Psoas muscle (tissue), 8 donors: Measurements from ENCODE around the gene HPCAL1. TPM values are rescaled to one million over a fixed set of nuclear protein-coding genes. Genes with fewer than 3 reads are reported as not detected.

Experiments used
- ATAC-seq, 4 donors: fragments of 200-7000 bp; cut with Tn5 transposase; one replicate each; pipeline ENCODE4 v1.9.1; 2020; ENCODE audit warnings: moderate library complexity in 3 of 4, mild to moderate bottlenecking in 2 of 4
- DNase-seq, 2 donors: peaks; one replicate each; pipeline ENCODE4 v3.0.0-alpha.2; 2020
- H3K27ac ChIP-seq: fragments of 200-600 bp; one replicate; pipeline ENCODE4 v1.8.0; 2022
- H3K27me3 ChIP-seq, 3 donors: fragments of 200-600 bp in 1 of 3; one replicate each; pipeline versions ENCODE4 v1.6.1 to v1.8.0; 2013 to 2022; ENCODE audit warnings: low read length in 2 of 3, mild to moderate bottlenecking in 2 of 3, moderate library complexity in 1 of 3; ENCODE audit not compliant: insufficient read depth in 3 of 3
- H3K36me3 ChIP-seq, 2 donors: fragments of 200-600 bp in 1 of 2; one replicate each; pipeline versions ENCODE4 v1.6.1 to v1.8.0; 2013 to 2022; ENCODE audit warnings: low read depth in 1 of 2, mild to moderate bottlenecking in 1 of 2, moderate library complexity in 1 of 2; ENCODE audit not compliant: insufficient read depth in 1 of 2
- H3K4me1 ChIP-seq: fragments of 200-600 bp; one replicate; pipeline ENCODE4 v1.8.0; 2022
- H3K4me3 ChIP-seq: fragments of 200-600 bp; one replicate; pipeline ENCODE4 v1.8.0; 2022; ENCODE audit warnings: mild to moderate bottlenecking
- H3K9me3 ChIP-seq: fragments of 200-600 bp; one replicate; pipeline ENCODE4 v1.8.0; 2022
- CTCF ChIP-seq: fragments of 200-600 bp; IDR thresholded peaks from one replicate; pipeline ENCODE4 v1.8.0; 2022; ENCODE audit warnings: antibody characterized with exemption
- WGBS, 3 donors: extraction: QIAGEN DNeasy Blood & Tissue Kit; methylation state at CpG; one replicate each; pipeline versions ENCODE4 v1.1.6 to v1.1.7; 2013; 5-methylcytosine and 5-hydroxymethylcytosine counted together
- intact Hi-C, 2 donors: fragments of 100-400 bp; cut with DNase I; formaldehyde crosslinking; loops; one replicate each; pipeline versions ENCODE4 v1.11.0 to v1.14.2; 2022
- polyA plus RNA-seq, 3 donors: library from polyadenylated mRNA; stranded (reverse); fragments of 200-250 nt; gene quantifications; one replicate each; pipeline ENCODE4 v1.2.3, GENCODE V29; 2013
- total RNA-seq, 4 donors: library from RNA; stranded (reverse); fragmentation: NEBNext Ultra II Directional in 2 of 4; extraction: Animal tissue kit (Norgen Biotek cat#: 25700) in 2 of 4; gene quantifications; one replicate each; pipeline versions ENCODE4 v1.2.1 to v1.2.4, GENCODE V29; 2021 to 2023
- donor health status: healthy with polysubstance abuse.
- donor health status: DM: no; HTN: no; CAD: no; lungs with moderate emphysema.
- donor health status: Bipolar disorder and iron deficiency.
- donor health status: healthy.
- donor health status: DM: yes; HTN: yes; CAD: no.
- donor health status: DM: no; HTN: no; CAD: no.
- donor health status: DM: no; HTN: no; CAD: no.
- donor health status: DM: yes; HTN: yes; CAD: no.

Gene HPCAL1
- total and polyA plus RNA-seq, 7 donors, result 16.1 to 182 (median 33.4) TPM

GRCh38 chr2:10405448-10405847 lies 102.7 kb downstream of the HPCAL1 start:
- TF ChIP-seq CTCF, result no peak
- DNase-seq (peak; percentile 82 to 90), ATAC-seq (peak; percentile 72 to 86 (median 80))
- peak overlapping the region; percentile 20 for H3K4me3 ChIP-seq
- peak overlapping the region; percentile 80 for H3K27ac ChIP-seq
- WGBS, 3 donors, result 14 to 29% (median 27%) methylated on average over 13 of the region's 13 CpGs
- no peaks in the 10 kb centered on the region for H3K27me3 ChIP-seq
- no peaks in the 10 kb centered on the region for H3K36me3 ChIP-seq
- intact Hi-C loops, result loop anchor here (5.0 kb wide), 2 partner anchors 263 to 283 kb away; partner anchors contain the start of gene RRM2 (in 1 of the 2)
- peaks cover 50% of the 10 kb centered on the region for H3K4me1 ChIP-seq
- no peaks in the 10 kb centered on the region for H3K9me3 ChIP-seq

- Histone ChIP-seq H3K27ac (peak overlapping the region; percentile 80), H3K4me1 (peaks cover 50% of the 10 kb centered on the region), H3K36me3 (no peaks in the 10 kb centered on the region), H3K27me3 (no peaks in the 10 kb centered on the region), H3K4me3 (peak overlapping the region; percentile 20), H3K9me3 (no peaks in the 10 kb centered on the region)
- no peak for TF ChIP-seq CTCF
- DNase-seq (peak; percentile 67 to 74), ATAC-seq (peak; percentile 28 to 76 (median 76))
- intact Hi-C loops, result loop anchor here (2.0 to 5.0 kb wide), 3 partner anchors 103 to 284 kb away; partner anchors contain the start of genes HPCAL1 (in 1 of the 2) and RRM2 (in 1 of the 2)
- WGBS, 3 donors, result 24 to 31% (median 27%) methylated on average over 10 of the region's 10 CpGs
Measured at GRCh38 chr2:10406016-10406415, 103.3 kb downstream of the HPCAL1 start.

- H3K36me3 ChIP-seq, result no peaks in the 10 kb centered on the region
- H3K27me3 ChIP-seq, result no peaks in the 10 kb centered on the region
- no peak overlapping the region for H3K4me3 ChIP-seq
- intact Hi-C loops, result loop anchor here (2.0 to 5.0 kb wide), 3 partner anchors 104 to 284 kb away; partner anchors contain the start of genes HPCAL1 (in 1 of the 2) and RRM2 (in 1 of the 2)
- H3K27ac ChIP-seq, result peak overlapping the region; percentile 80
- DNase-seq, result no peak
- ATAC-seq, result no peak
- 29 to 44% (median 35%) methylated on average over 18 of the region's 18 CpGs for WGBS, 3 donors
- no peaks in the 10 kb centered on the region for H3K9me3 ChIP-seq
- TF ChIP-seq CTCF, result no peak
- H3K4me1 ChIP-seq, result peaks cover 50% of the 10 kb centered on the region
Measured at GRCh38 chr2:10406491-10407188, 103.9 kb downstream of the HPCAL1 start.

- no peak for TF ChIP-seq CTCF
- H3K27ac ChIP-seq, result no peak overlapping the region
- intact Hi-C loops, result loop anchor here (2.0 to 5.0 kb wide), 3 partner anchors 105 to 285 kb away; partner anchors contain the start of genes HPCAL1 (in 1 of the 2) and RRM2 (in 1 of the 2)
- WGBS, 3 donors, result 81 to 92% (median 88%) methylated on average over 4 of the region's 4 CpGs
- H3K4me3 ChIP-seq, result no peak overlapping the region
- no peak for ATAC-seq
- no peaks in the 10 kb centered on the region for H3K27me3 ChIP-seq
- peaks cover 50% of the 10 kb centered on the region for H3K4me1 ChIP-seq
- H3K9me3 ChIP-seq, result no peaks in the 10 kb centered on the region
- no peaks in the 10 kb centered on the region for H3K36me3 ChIP-seq
- DNase-seq, result no peak
Measured at GRCh38 chr2:10407432-10407831, 104.7 kb downstream of the HPCAL1 start.
